Globus pallidus (tissue), 1 donor: Measurements from ENCODE around the gene ABR.
"Not testable (repeated sequence)": the region's sequence is repeated elsewhere in the genome, so short reads cannot be mapped to it uniquely, and the experiment has no call there.

ENCODE experiments used
- DNase-seq: peaks from one replicate; pipeline ENCODE4 v3.0.0-alpha.2; 2015; ENCODE audit warnings: low spot score

Gene ABR

GRCh38 chr17:1147664-1148063 lies 32.1 kb downstream of the ABR start:
- no peak for DNase-seq

GRCh38 chr17:1146561-1147265 lies 33.1 kb downstream of the ABR start:
- DNase-seq = no peak

GRCh38 chr17:1145311-1145986 lies 34.3 kb downstream of the ABR start:
- no peak for DNase-seq

- no peak for DNase-seq
These were observed 35.6 kb downstream of the ABR start for GRCh38 chr17:1144162-1144561.

- no peak for DNase-seq
These were observed 36.2 kb downstream of the ABR start for GRCh38 chr17:1143573-1143972.

GRCh38 chr17:1142561-1142971 lies 37.2 kb downstream of the ABR start:
- DNase-seq = no peak

- no peak for DNase-seq
These were observed 42.3 kb downstream of the ABR start for GRCh38 chr17:1137465-1137894.

GRCh38 chr17:1136748-1137147 lies 43.0 kb downstream of the ABR start:
- DNase-seq = no peak

GRCh38 chr17:1134634-1135324 lies 45.0 kb downstream of the ABR start:
- no peak for DNase-seq

GRCh38 chr17:1130191-1130590 lies 49.6 kb downstream of the ABR start:
- no peak for DNase-seq

GRCh38 chr17:1128463-1128862 lies 51.3 kb downstream of the ABR start:
- not testable (repeated sequence) for DNase-seq

GRCh38 chr17:1126801-1127550 lies 52.8 kb downstream of the ABR start:
- DNase-seq = no peak

- DNase-seq = no peak
These were observed 53.5 kb downstream of the ABR start for GRCh38 chr17:1126250-1126797.

- DNase-seq = no peak
These were observed 54.0 kb downstream of the ABR start for GRCh38 chr17:1125788-1126145.

- no peak for DNase-seq
These were observed 54.6 kb downstream of the ABR start for GRCh38 chr17:1124896-1125787.

- no peak for DNase-seq
These were observed 55.7 kb downstream of the ABR start for GRCh38 chr17:1123921-1124715.

GRCh38 chr17:1123393-1123831 lies 56.4 kb downstream of the ABR start:
- DNase-seq = no peak

- peak; percentile 49 for DNase-seq
These were observed 57.0 kb downstream of the ABR start for GRCh38 chr17:1122533-1123392.

- not testable (repeated sequence) for DNase-seq
These were observed 58.4 kb downstream of the ABR start for GRCh38 chr17:1121442-1121817.
